HL-60 (cell line): ENCODE data around the gene METRN.

ENCODE experiments used
- DNase-seq, 2 experiments: peaks; one replicate each; pipeline ENCODE4 v3.0.0-alpha.2; 2010 to 2020; ENCODE audit warnings: low read depth in 1 of 2, low spot score in 1 of 2
- H3K27ac ChIP-seq: fragments of 250-450 bp; sonication (Bioruptor Pico); replicated peaks from 2 replicates; pipeline ENCODE4 v1.5.1; 2020; ENCODE audit warnings: mild to moderate bottlenecking, moderate library complexity
- H3K27me3 ChIP-seq: fragments of 250-450 bp; sonication (Bioruptor Pico); 2 replicates; pipeline ENCODE4 v1.5.1; 2021; ENCODE audit warnings: mild to moderate bottlenecking, moderate library complexity; ENCODE audit not compliant: insufficient read depth, poor library complexity, severe bottlenecking
- H3K4me3 ChIP-seq: replicated peaks from 2 replicates; pipeline ENCODE4 v1.5.1; 2011; ENCODE audit warnings: mild to moderate bottlenecking, control low read depth, low read length; ENCODE audit not compliant: insufficient read depth
- CTCF ChIP-seq: IDR thresholded peaks from one replicate; pipeline ENCODE4 v1.5.1; 2011; ENCODE audit warnings: low read length, control low read depth, inconsistent platforms; ENCODE audit not compliant: insufficient read depth
- GABPA ChIP-seq: IDR thresholded peaks from 2 replicates; pipeline ENCODE4 v1.6.1; 2012; ENCODE audit warnings: low read depth
- POLR2AphosphoS5 ChIP-seq: IDR thresholded peaks from 2 replicates; pipeline ENCODE4 v1.6.1; 2012; ENCODE audit warnings: low read depth
- REST ChIP-seq: IDR thresholded peaks from 2 replicates; pipeline ENCODE4 v1.6.1; 2012; ENCODE audit warnings: low read depth; ENCODE audit not compliant: insufficient replicate concordance
- SPI1 ChIP-seq: IDR thresholded peaks from 2 replicates; pipeline ENCODE4 v1.6.1; 2012; ENCODE audit warnings: low read depth, mild to moderate bottlenecking, borderline replicate concordance

The METRN gene

GRCh38 chr16:716768-717325 lies 1.9 kb downstream of the METRN start:
- Histone ChIP-seq H3K4me3 (no peak overlapping the region), H3K27ac (no peak overlapping the region), H3K27me3 (peaks cover 7% of the 10 kb centered on the region)
- no peak; the same call in 1 of the 2 replicates for TF ChIP-seq POLR2AphosphoS5
- TF ChIP-seq REST: no peak
- TF ChIP-seq GABPA: no peak
- no peak for TF ChIP-seq CTCF
- no peak for TF ChIP-seq SPI1
- DNase-seq: no peak

GRCh38 chr16:717450-718245 lies 2.7 kb downstream of the METRN start:
- no peak overlapping the region for H3K27ac ChIP-seq
- no peak for DNase-seq
- H3K4me3 ChIP-seq: no peak overlapping the region
- peaks cover 7% of the 10 kb centered on the region for H3K27me3 ChIP-seq
- TF ChIP-seq CTCF (no peak), POLR2AphosphoS5 (no peak), REST (no peak), SPI1 (no peak), GABPA (no peak)

GRCh38 chr16:718389-718788 lies 3.5 kb downstream of the METRN start:
- Histone ChIP-seq H3K4me3 (no peak overlapping the region), H3K27me3 (peaks cover 7% of the 10 kb centered on the region), H3K27ac (no peak overlapping the region)
- no peak for TF ChIP-seq GABPA
- no peak for TF ChIP-seq SPI1
- TF ChIP-seq CTCF: no peak
- no peak for TF ChIP-seq REST
- no peak for TF ChIP-seq POLR2AphosphoS5
- DNase-seq: no peak
